ENCODE data around the gene GNMT. TPM values are rescaled to one million over a fixed set of nuclear protein-coding genes. Genes with fewer than 3 reads are reported as not detected.

GNMT gene
- total and polyA plus RNA-seq, 8 donors: 0.79 to 2.3 (median 0.96) TPM

- Histone ChIP-seq H3K4me1 (peaks cover 12 to 20% of the 10 kb centered on the region in 2 donors), H3K27ac (no peak overlapping the region), H3K27me3 (peaks cover 0 to 16% of the 10 kb centered on the region in 2 donors), H3K9me3 (no peaks in the 10 kb centered on the region), H3K36me3 (peaks cover 0 to 61% of the 10 kb centered on the region in 2 donors), H3K4me3 (no peak overlapping the region)
- no peak for TF ChIP-seq CTCF (IDR thresholded peaks at IDR 0.05)
- no peak for DNase-seq
- ATAC-seq: no peak
- intact Hi-C loops (cut with DNase I): no loop called here
Measured at GRCh38 chr6:42963179-42963854, 2.8 kb downstream of the GNMT start.

GRCh38 chr6:42963855-42964605 is 3.5 kb downstream of the GNMT start:
- peaks cover 12 to 20% of the 10 kb centered on the region in 2 donors for H3K4me1 ChIP-seq
- ATAC-seq (no peak), DNase-seq (no peak)
- H3K4me3 ChIP-seq: no peak overlapping the region
- H3K36me3 ChIP-seq: peaks cover 0 to 67% of the 10 kb centered on the region in 2 donors
- peaks cover 0 to 16% of the 10 kb centered on the region in 2 donors for H3K27me3 ChIP-seq
- H3K9me3 ChIP-seq: no peaks in the 10 kb centered on the region
- intact Hi-C loops (cut with DNase I): no loop called here
- no peak for TF ChIP-seq CTCF (IDR thresholded peaks at IDR 0.05)
- no peak overlapping the region for H3K27ac ChIP-seq

- ATAC-seq (no peak), DNase-seq (no peak)
- Histone ChIP-seq H3K9me3 (no peaks in the 10 kb centered on the region), H3K36me3 (peaks cover 0 to 74% of the 10 kb centered on the region in 2 donors), H3K4me1 (peaks cover 0 to 7% of the 10 kb centered on the region in 2 donors), H3K27me3 (no peaks in the 10 kb centered on the region), H3K4me3 (no peak overlapping the region), H3K27ac (no peak overlapping the region)
- no peak for TF ChIP-seq CTCF (IDR thresholded peaks at IDR 0.05)
- intact Hi-C loops (cut with DNase I): no loop called here
Measured at GRCh38 chr6:42966571-42966970, 6.0 kb downstream of the GNMT start.

GRCh38 chr6:42967228-42967627 is 6.7 kb downstream of the GNMT start:
- DNase-seq (peak in 1 of 4 donors; percentile 53), ATAC-seq (no peak)
- TF ChIP-seq CTCF (IDR thresholded peaks at IDR 0.05): no peak
- no peak overlapping the region for H3K27ac ChIP-seq
- H3K4me1 ChIP-seq: peaks cover 0 to 8% of the 10 kb centered on the region in 2 donors
- H3K36me3 ChIP-seq: peaks cover 0 to 70% of the 10 kb centered on the region in 2 donors
- H3K9me3 ChIP-seq: no peaks in the 10 kb centered on the region
- no peak overlapping the region for H3K4me3 ChIP-seq
- no peaks in the 10 kb centered on the region for H3K27me3 ChIP-seq
- intact Hi-C loops (cut with DNase I): no loop called here

GRCh38 chr6:42968126-42968701 is 7.7 kb downstream of the GNMT start:
- peak in 1 of 4 donors; percentile 57 for DNase-seq
- intact Hi-C loops (cut with DNase I): no loop called here
- H3K9me3 ChIP-seq: no peaks in the 10 kb centered on the region
- peaks cover 0 to 8% of the 10 kb centered on the region in 2 donors for H3K4me1 ChIP-seq
- peaks cover 0 to 63% of the 10 kb centered on the region in 2 donors for H3K36me3 ChIP-seq
- no peak overlapping the region for H3K4me3 ChIP-seq
- no peaks in the 10 kb centered on the region for H3K27me3 ChIP-seq
- ATAC-seq: no peak
- H3K27ac ChIP-seq: no peak overlapping the region
- TF ChIP-seq CTCF (IDR thresholded peaks at IDR 0.05): no peak
